Measurements from ENCODE around the gene PPP1R36.

DNA sequence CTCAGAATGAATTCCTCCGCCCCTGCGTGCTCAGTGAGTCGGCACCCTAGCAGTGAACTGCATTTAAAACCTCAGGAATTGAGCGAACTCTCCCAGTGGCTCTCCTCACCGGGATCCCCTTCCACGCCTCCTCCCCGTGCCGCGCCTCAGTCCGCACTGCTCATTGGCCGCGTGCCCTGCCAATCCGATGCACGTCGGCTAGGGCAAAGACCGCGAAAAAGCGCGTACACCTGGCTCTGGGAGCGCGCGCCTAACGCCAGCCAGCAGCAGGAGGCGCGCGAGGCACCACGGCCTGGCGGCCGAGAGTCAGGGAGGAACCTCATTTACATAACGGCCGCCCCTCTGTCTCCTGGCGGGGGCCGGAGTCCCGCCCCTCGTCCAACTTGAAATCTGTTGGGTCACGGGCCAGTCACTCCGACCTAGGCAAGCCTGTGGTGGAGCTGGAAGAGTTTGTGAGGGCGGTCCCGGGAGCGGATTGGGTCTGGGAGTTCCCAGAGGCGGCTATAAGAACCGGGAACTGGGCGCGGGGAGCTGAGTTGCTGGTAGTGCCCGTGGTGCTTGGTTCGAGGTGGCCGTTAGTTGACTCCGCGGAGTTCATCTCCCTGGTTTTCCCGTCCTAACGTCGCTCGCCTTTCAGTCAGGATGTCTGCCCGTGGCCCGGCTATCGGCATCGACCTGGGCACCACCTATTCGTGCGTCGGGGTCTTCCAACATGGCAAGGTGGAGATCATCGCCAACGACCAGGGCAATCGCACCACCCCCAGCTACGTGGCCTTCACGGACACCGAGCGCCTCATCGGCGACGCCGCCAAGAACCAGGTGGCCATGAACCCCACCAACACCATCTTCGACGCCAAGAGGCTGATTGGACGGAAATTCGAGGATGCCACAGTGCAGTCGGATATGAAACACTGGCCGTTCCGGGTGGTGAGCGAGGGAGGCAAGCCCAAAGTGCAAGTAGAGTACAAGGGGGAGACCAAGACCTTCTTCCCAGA is 9.3 kb upstream of the PPP1R36 start, which contains the start of gene HSPA2:
- no peak for TF ChIP-seq GATA2 (IDR thresholded peaks at IDR 0.05; ENCODE audit: low read depth, low read length)
- TF ChIP-seq GATA3 (IDR thresholded peaks at IDR 0.05; ENCODE audit: low read depth, low read length), result no peak
